Forelimb muscle (tissue), 1 donor: Measurements from ENCODE around the gene BLVRA. TPM values are rescaled to one million over a fixed set of nuclear protein-coding genes. Genes with fewer than 3 reads are reported as not detected.

Experiments used
- DNase-seq: peaks from one replicate; pipeline ENCODE4 v3.0.0-alpha.2; 2013; ENCODE audit warnings: low read depth
- polyA plus RNA-seq: library from polyadenylated mRNA; unstranded; fragments of 120-200 nt; gene quantifications from one replicate; pipeline ENCODE4 v1.2.1, GENCODE V29; 2013; ENCODE audit not compliant: insufficient read length

BLVRA gene
- polyA plus RNA-seq, 1 donor: 32.6 TPM

DNA sequence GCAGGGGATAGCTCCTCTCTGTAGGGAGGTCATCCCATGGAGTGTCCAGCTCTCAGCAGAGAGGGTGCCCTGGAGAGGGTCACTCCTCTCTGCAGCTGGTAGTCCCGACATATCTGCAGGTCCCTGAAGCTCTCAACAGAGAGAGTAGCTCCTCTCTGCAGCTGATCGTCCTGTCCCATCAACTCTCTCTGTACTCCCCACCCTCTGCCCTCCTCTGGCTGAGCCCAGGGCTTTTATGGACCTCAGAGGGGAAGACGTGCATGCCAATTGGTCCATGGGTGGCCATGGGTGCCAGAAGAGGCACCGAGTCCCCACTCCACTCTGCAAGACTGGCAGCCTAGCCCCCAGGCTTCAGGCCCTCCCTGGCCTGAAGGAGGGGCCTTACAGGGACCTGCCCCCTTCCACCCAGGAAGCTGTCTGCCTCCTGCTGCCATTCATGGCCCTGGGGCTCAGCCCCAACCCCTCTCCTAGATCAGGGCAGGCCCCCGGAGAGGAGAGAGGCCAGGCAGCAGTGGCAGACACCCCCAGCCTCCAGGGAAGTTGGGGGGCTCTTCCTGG, 9.0 kb upstream of the BLVRA start:
- DNase-seq: no peak

DNA sequence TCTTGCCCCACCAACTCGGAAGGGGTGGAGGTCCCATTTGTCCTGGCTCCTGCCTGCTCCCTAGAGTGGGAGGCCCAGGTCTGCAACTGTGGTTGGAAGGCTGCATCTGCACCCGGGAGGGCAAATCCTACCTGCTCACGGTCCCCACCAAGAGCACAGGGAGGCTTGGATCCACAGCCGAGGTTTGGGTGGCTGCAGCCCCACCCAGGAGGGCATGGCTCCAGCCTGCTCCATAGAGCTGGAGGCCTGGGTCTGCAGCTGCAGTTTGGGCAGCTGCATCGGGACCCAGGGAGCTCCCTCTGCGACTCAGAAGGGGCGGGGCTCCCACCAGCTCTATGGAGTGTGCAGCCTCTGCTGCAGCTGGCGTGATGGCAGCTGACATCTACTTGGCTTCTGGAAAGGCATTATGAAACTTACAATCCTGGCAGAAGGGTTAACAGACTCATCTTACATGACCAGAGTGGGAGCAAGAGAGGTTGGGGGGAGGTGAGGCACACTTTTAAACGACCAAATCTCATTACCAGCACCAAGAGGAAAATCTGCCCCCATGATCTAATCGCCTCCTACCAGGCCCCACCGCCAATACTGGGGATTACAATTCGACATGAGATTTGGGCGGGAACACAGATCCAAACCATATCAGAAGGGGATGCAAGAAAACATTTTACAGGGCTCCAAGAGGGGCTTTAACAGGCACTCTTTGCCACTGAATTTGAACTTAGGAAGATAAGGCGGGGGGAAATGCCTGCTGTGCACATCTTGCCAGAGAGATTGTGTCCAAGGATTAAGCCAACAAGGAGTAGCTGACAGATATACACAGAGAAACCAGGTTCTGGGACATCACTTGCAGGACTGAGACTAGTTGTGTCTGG, 8.2 kb upstream of the BLVRA start:
- DNase-seq: no peak

DNA sequence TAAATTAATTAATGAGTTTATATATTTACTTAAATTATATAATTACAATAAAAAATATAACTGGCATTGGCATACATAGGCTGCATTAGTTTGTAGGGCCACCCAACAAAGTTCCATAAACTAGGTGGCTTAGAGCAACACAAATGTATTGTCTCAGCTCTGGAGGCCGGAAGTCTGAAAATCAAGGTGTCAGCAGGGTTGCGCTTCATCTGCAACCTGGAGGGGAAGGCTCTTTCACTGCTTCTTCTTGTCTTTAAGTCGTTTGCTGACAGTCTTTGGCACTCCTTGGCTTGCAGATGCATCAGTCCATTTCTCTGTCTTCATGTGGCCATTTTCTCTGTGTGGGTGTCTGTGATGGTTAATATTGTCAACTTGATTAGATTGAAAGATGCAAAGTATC, 6.1 kb upstream of the BLVRA start:
- no peak for DNase-seq

DNA sequence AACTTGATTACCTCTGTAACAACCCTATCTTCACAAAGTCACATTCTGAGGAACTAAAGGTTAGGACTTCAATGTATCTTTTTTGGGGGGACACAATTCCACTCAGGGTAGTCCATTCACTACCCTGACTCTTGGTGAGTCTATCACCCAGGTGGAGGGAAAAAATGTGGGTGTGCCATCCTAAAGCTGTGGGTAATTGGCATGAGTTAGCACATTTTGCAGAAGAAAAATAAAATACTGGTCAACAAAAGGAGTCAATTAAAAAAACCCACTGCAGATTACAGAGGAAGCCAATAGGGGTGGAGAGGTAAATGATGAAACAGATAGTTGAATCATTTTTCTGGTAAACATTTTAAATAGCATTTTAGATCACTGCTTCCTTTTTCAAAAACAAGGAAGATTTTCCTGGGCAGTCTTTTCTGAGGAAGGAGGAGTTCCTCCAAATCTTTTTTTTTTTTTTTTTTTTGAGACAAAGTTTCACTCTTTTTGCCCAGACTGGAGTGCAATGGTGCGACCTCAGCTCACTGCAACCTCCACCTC, 5.1 kb upstream of the BLVRA start:
- DNase-seq: no peak

DNA sequence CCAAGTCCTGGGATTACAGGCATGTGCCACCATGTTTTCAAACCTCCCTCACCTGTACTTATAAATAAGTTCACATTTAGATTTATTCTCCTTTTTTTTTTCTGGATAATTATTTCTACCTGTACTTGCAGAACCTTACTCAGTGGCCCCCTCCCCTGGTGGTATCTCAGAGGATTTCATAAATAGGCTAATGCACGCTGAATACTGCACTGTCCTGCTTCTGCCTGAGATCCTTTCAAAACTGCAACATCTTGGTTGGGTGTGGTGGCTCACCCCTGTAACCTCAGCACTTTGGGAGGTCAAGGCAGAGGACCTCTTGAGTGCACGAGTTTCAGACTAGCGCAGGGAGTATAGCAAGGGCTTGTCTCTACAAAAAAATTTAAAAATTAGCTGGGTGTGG, 4.6 kb upstream of the BLVRA start:
- no peak for DNase-seq

DNA sequence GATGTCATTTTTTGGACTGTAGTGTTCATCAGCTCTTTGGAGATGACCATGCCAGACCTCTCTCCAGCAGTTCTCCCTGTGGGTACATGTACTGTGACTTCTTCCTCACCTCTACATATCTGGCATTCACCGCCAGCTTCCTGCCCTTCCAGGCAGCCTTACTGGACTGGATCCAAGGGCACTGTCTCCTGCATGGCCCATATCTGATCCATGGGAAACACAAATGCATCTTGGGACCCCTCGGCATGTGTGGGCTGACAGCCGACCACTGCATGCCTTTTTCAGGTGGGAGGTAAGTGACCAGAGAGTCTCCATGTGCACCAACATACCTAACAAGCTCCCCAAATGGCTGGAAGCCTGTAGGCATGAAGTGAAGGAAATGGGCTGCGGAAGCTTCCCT, 3.9 kb upstream of the BLVRA start:
- no peak for DNase-seq

DNA sequence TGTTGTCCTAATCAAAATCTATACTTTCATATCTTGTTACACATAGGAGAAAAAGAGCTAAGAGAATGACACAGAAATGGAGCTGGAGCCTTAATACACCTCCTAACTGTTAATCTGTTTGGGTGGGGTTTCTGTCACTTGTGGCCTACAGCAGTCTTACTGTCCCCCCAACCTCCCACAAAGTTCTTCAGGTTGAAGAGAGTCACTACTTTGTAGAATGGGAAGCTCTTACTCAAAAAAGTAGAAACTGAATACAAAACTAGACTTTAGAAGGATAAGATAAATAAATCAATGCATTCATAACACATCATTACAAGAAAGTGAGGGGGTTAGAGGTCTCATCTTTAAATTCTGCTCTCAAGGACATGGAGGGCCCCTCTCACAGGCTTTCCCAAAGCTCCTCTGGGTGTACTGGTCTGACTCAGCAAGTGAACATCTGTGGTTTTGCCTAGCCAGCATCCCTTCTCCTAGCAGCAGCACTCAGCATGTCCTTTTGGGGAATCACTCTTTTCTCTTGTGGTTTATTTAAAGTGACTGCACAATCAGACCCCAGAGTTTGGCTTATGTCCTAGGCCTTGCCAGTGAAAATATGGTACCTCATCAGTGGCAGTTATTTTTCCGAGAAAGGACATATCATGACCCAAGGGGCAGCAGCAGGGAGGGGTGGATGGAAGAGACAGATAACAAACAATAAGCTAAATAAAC, 2.0 kb upstream of the BLVRA start:
- no peak for DNase-seq

DNA sequence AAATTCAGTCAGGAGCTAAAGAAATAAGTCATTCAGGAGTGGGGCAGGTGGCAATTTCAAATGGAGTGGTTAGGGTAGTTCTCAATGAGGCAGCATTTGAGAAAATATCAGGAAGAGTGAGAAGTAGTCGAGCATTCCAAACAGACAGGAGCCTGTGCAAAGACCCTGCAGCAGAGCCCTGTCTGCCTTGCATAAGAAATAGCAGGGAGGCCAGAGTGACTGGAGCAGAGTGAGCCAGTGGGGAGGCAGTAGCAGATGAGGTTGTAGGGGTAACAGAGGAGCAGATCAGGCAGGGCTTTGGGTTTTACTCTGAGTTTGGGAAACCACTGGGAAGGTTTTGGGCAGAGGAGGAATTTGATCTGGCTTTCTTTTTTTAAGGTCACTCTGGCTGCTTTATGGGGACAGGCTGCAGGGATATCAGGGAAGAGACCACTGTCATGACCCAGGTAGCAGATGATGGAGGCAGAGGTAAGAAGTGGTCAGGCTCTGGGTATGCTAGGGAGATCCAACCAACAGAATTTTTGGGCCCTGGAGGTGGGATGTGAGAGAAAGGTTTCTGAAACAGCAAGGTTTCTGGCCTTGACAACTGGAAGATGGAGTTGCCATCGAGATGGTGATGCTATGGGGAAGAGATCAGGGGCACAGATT, 1.3 kb upstream of the BLVRA start:
- no peak for DNase-seq

DNA sequence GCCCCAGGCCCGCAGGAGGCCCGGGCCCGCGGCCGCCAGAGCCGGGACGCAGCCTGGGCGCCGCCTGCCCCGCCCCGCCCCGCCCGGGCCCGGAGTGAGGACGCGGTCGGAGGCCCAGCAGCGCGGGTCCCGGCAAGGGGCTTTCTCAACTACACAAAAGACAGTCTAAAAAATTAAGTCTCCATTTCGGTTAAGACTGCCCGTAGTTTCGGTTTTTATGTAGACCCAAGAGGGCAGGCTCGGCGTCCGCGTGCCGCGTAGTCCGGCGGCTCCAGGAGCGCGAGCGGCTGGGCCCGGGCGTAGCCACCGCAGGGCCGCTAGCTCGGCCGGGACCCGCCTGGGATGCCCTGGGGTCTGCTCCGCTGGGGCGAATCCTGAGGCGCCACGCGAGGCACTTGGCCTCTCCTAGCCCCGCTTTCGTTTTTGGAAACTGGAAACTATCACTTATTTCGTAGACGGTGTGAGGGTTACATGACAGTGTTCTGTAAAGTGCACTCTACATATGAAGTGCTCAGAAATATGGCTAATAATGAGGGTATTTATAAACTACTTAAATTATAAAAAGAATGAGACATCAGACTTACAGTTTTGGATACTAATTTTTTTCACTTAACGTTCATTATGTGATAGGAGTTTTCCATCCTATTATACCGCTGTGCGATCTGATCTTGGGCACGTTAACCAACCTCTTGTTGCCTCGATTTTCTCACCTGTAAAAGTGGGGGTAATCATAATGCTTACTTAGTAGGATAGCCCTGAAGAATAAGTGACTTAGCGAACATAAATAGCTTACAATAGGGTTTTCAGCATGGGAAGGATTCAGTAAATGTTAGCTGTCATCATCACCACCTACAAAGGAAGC, 573 bp downstream of the BLVRA start:
- DNase-seq: no peak

DNA sequence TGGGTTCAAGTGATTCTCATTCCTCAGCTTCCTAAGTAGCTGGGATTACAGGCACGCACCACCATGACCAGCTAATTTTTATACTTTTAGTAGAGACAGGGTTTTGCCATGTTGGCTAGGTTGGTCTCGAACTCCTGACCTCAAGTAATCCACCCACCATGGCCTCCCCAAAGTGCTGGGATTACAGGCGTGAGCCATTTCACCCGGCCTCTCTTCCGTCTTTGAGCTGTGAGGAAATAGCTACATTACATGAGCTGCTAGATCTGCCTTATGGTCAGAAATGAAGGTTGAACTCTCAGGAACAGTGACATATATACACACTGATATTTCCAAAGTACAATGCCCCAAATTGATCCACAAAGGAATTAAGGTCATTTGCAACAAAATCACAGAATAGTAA, 2.4 kb downstream of the BLVRA start:
- no peak for DNase-seq

DNA sequence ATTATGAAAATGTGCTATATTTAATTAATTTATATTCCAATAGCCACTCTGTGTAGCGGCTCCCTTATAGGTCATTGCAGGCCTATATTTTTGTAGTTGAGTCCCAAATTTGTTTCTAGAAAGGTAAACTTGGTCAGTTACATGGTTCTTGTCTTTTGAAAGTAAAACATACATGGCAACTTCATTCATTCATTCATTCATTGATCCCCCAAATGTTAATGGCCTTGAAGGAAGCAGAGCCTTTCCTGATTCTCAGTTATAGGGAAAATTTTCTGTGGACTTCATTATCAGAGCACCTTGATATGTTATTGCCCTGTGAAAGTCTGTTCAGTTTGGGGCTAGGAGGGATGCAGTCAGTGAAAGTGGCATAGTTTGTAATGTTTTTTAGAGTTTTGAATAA, 2.9 kb downstream of the BLVRA start:
- no peak for DNase-seq

DNA sequence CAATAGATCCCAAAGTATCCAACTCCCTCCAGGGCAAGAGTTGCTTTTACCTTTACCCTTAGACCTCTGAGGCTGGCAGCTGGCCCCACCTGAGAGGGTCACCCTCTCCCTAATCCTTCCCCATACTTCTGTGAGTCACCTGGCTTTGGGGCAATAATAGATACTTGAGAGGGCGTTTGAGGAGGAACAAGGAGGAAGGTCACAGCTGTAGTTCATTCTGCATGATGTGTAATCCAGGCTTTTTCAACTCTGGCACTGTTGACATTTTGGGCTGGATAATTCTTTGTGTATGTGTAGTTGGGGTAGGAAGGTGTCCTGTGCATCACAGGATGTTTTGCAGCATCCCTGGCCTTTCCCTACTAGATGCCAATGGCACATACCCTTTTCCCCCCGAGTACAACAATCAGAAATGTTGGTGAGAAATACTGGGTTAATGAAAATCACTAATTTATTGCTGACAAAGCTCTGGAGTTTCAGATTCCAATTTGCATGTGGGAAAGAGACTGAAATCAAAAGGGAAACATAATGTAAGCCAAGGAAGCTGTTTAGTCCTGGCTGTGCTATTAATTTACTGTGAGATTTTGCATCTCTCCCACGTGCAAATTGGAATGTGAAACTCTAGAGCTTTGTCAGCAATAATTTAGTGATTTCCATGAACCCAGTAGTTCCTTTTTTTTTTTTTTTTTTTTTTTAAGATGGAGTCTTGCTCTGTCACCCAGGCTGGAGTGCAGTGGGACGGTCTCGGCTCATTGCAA, 3.6 kb downstream of the BLVRA start:
- DNase-seq: no peak

DNA sequence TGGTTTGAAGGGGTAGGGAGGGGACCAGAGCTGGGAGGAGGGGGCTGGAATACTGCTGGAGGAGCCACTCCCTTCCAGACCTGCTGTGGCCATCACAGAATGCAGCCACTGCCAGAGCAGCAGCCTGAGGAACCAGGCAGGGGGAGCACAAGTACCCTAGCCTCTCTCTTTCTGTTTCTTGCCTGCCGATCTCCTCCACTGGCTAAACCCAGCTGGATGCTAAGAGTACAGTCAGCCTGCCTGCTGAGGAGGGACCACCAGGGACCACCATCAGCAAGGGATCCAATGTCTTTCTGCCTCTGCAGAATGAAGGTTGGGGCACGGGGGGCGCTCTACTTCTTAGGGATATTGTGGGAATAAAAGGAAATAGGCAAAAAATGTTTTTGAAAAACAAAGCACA, 4.7 kb downstream of the BLVRA start:
- no peak for DNase-seq

DNA sequence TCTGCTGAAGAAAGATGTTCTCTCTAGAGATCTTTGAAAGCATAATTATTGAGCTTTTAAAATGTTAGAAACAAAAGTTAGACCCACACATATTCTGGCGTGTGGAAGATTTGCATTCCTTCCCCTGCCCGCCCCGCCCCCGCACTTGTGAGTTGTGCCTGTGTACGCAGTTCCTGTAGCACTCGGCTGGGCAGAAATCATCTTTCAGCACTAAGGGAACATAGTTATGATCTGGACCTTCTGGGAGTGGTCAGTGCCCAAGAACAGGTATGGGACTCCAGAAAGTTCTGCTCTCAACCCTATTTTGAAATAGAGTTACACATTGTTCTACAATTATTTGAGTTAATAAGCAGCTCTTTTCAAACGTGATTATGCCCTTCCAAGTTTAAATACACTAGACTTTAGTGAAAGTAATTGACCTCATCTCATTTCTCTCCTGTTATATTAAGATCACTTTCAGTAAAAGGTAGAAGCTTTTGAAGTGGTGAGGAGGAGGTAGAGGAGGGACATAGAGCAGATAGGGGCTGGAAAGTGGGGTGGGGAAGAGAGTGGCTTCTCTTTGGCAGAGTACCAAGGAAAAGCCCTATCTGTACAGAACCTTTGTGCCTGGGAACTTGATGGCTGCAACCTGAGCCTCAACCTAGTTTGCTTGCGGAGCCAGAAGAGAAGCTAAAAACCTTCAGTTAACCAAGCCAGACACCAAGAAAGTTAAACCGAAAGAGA, 5.7 kb downstream of the BLVRA start:
- DNase-seq: no peak

DNA sequence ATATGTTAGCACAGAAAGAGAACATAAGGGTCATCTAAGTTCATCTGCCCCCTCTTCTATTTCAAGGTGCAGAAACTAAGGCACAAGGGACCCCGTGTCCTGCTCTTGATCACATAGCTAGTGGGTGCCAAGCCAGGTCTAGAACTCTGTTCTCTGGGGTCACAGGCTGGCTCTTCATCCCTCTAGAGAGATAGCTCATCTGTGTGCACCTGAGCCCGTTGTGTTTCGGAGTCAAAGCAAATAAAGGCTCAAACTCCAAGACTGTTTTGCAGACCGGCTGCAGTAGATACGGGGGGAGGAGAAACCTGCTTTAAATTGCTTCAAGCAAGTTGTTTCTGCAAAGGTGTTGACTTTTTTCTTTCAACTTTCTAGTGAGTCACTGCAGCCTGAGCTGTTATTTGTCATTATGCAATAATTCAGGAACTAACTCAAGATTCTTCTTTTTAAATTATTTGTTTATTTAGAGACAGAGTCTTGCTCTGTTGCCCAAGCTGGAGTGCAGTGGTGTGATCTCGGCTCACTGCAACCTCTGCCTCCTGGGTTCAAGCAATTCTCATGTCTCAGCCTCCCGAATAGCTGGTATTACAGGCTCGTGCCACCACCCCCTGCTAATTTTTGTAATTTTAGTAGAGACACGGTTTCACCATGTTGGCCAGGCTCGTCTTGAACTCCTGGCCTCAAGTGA, 6.5 kb downstream of the BLVRA start:
- no peak for DNase-seq

DNA sequence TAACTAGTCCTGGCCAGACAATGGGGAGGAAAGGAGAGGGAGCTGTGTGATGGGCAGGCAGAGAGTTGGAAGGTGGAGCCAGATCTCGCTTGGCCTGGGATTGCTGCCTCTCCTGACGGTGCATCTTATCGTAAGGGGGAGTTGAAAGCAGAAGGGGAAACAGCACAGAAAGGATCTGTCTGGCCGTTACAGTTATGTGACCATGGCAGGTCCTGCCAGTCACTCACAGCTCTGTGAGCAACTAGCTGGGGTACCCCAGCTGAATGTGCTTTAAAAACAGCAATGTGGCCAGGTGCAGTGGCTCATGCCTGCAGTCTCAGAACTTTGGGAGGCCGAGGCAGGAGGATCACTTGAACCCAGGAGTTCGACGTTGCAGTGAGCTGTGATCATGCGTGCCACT, 8.1 kb downstream of the BLVRA start:
- no peak for DNase-seq

DNA sequence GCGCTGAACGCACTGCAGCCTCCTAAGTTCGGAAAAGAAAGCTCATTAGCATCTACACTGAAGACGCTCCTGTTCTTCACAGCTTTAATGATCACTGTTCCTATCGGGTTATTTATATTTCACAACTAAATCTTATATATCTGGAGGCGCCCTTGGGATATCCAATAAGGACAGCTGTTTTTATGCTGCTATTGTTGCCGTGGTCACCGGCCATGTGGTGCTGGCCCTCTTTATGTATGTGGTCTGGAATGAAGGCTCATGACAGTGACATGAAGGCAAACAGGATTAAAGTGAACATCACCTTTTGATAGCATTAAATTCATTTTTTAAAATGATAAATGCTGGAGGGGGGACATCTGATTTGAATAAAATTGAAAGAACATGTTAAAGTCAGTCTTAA, 8.8 kb downstream of the BLVRA start:
- DNase-seq: no peak

DNA sequence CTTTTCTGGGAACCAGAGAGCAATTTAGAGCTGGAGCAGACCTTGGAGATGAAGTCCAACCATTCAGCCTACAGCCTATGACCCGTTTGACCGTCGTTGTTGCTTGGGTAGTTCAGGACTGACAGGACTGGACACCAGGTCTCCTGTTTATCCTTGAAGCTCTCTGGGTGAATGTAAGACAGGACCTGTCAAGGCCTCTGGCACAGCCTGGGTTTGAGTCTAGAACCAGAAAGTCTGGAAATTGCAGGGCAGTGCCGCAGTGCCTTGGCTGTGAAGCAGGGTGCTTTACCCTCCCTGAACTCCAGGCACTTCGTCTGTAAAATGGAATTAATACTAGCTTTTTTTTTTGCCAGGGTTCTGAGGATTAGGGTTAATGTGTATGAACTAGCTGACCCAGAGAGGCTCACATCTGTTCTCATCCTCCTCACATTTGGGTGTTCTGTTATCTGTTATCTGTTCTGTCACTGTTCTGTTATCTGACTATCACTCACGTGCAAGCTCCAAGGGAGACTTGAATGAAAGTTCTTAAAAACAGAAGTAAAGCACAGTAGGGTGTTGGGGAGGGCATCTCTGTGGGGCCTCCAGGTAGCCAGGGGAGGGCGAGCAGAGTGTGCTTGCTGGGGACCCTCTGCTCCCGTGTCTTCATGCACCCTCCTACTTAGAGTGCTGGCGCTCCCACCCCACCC, 9.9 kb downstream of the BLVRA start:
- no peak for DNase-seq

DNA sequence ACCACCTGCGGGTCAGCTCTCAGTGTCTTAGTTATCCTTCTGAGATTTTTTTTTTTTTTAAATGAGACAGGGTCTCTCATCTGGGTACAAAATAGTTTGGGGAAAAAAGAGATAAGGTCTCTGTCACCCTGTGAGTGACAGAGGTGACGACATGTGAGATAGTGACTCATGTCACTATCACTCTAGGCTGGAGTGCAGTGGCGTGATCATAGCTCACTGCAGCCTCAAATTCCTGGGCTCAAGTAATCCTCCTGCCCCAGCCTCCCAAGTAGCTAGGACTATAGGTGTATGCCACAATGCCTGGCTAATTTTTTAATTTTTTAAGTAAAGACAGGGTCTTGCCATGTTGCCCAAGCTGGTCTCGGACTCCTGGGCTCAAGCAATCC, 10.4 kb downstream of the BLVRA start:
- no peak for DNase-seq
